HG02870 (cell line): Measurements from ENCODE around the gene BAG1.
A peak's percentile ranks its signal among the peaks of the same experiment; 100 is the strongest.

Experiments used
- ATAC-seq: cut with Tn5 transposase; IDR thresholded peaks from one replicate; pipeline ENCODE4 v1.9.1; 2021; ENCODE audit warnings: mild to moderate bottlenecking, moderate library complexity; ENCODE audit not compliant: unreplicated experiment

The BAG1 gene

GRCh38 chr9:33264473-33265177 is at the start of gene BAG1, which contains the start of gene CHMP5:
Gene BAG1, minus strand, starts transcription at chr9:33264708.
Gene CHMP5, plus strand, starts transcription at chr9:33265049. Its CDS starts 30 bp downstream, at chr9:33265079.
- peak; percentile 87 for ATAC-seq

GRCh38 chr9:33311953-33312352 is 47.4 kb upstream of the BAG1 start:
- ATAC-seq, result no peak

GRCh38 chr9:33310748-33311147 is 46.2 kb upstream of the BAG1 start:
- no peak for ATAC-seq

GRCh38 chr9:33309903-33310302 is 45.4 kb upstream of the BAG1 start:
- ATAC-seq, result no peak

GRCh38 chr9:33307067-33307466 is 42.6 kb upstream of the BAG1 start:
- ATAC-seq, result no peak

- ATAC-seq, result no peak
These were observed 41.5 kb upstream of the BAG1 start for GRCh38 chr9:33306037-33306436.

- ATAC-seq, result peak; percentile 63
These were observed 39.9 kb upstream of the BAG1 start for GRCh38 chr9:33304362-33304761.

GRCh38 chr9:33300546-33300945 is 36.0 kb upstream of the BAG1 start:
- ATAC-seq, result no peak

GRCh38 chr9:33297432-33297831 is 32.9 kb upstream of the BAG1 start:
- ATAC-seq, result peak; percentile 89

GRCh38 chr9:33295571-33295970 is 31.1 kb upstream of the BAG1 start:
- peak; percentile 34 for ATAC-seq

GRCh38 chr9:33294670-33295432 is 30.3 kb upstream of the BAG1 start:
- no peak for ATAC-seq

GRCh38 chr9:33293782-33294181 is 29.3 kb upstream of the BAG1 start:
- no peak for ATAC-seq

- no peak for ATAC-seq
These were observed 27.4 kb upstream of the BAG1 start for GRCh38 chr9:33291901-33292300.

GRCh38 chr9:33291031-33291397 is 26.5 kb upstream of the BAG1 start:
- no peak for ATAC-seq

- ATAC-seq, result peak; percentile 80
These were observed 25.9 kb upstream of the BAG1 start, which contains the start of gene NFX1 for GRCh38 chr9:33290247-33291030. Gene NFX1, plus strand, starts transcription at chr9:33290516. Its CDS starts 57 bp downstream, at chr9:33290573.

GRCh38 chr9:33289936-33290246 is 25.4 kb upstream of the BAG1 start:
- peak; percentile 24 for ATAC-seq

GRCh38 chr9:33289496-33289895 is 25.0 kb upstream of the BAG1 start:
- no peak for ATAC-seq

GRCh38 chr9:33288828-33289483 is 24.4 kb upstream of the BAG1 start:
- ATAC-seq, result no peak

GRCh38 chr9:33288235-33288634 is 23.7 kb upstream of the BAG1 start:
- ATAC-seq, result no peak

- ATAC-seq, result no peak
These were observed 22.6 kb upstream of the BAG1 start for GRCh38 chr9:33287087-33287490.

GRCh38 chr9:33285502-33285901 is 21.0 kb upstream of the BAG1 start:
- ATAC-seq, result no peak
